GM12801 (cell line): ENCODE results near the gene ACTN4.

Experiments used
- CTCF ChIP-seq: IDR thresholded peaks from one replicate; pipeline ENCODE4 v1.5.1; 2011; ENCODE audit warnings: control low read depth; ENCODE audit not compliant: insufficient read length; ENCODE audit errors: extremely low read depth

ACTN4 gene

GRCh38 chr19:38721496-38721895 lies 74.0 kb downstream of the ACTN4 start:
- no peak for TF ChIP-seq CTCF

GRCh38 chr19:38721979-38722773 lies 74.7 kb downstream of the ACTN4 start:
- TF ChIP-seq CTCF, result no peak

GRCh38 chr19:38722947-38723605 lies 75.6 kb downstream of the ACTN4 start:
- no peak for TF ChIP-seq CTCF

- TF ChIP-seq CTCF, result no peak
Measured at GRCh38 chr19:38723606-38723965, 76.1 kb downstream of the ACTN4 start.

- no peak for TF ChIP-seq CTCF
Measured at GRCh38 chr19:38723990-38724854, 76.8 kb downstream of the ACTN4 start.

GRCh38 chr19:38725469-38726283 lies 78.2 kb downstream of the ACTN4 start:
- no peak for TF ChIP-seq CTCF
